HepG2 (cell line): Measurements from ENCODE around the gene LCAT. TPM values are rescaled to one million over a fixed set of nuclear protein-coding genes. Genes with fewer than 3 reads are reported as not detected.

Experiments
- ARNTL ChIP-seq: sonication (generic); formaldehyde crosslinking; IDR thresholded peaks from 2 replicates; pipeline ENCODE4 v1.4.0; 2020; ENCODE audit warnings: mild to moderate bottlenecking, missing genetic modification reagents
- FOXO4 ChIP-seq: sonication (generic); formaldehyde crosslinking; conservative IDR thresholded peaks from 2 replicates; pipeline ENCODE4 v1.8.1; 2023; ENCODE audit warnings: missing genetic modification reagents
- GFI1 ChIP-seq: sonication (generic); formaldehyde crosslinking; IDR thresholded peaks from 2 replicates; pipeline ENCODE4 v1.5.0; 2020; ENCODE audit warnings: missing genetic modification reagents, mild to moderate bottlenecking, borderline replicate concordance
- MBD4 ChIP-seq: IDR thresholded peaks from 2 replicates; pipeline ENCODE4 v1.6.1; 2012; ENCODE audit warnings: low read length, inconsistent platforms, borderline replicate concordance
- MZF1 ChIP-seq: sonication (generic); formaldehyde crosslinking; IDR thresholded peaks from 2 replicates; pipeline ENCODE4 v1.8.1; 2023; ENCODE audit warnings: mild to moderate bottlenecking, missing genetic modification reagents, borderline replicate concordance
- NFE2 ChIP-seq: sonication (generic); formaldehyde crosslinking; IDR thresholded peaks from 2 replicates; pipeline ENCODE4 v1.4.0; 2020; ENCODE audit warnings: missing genetic modification reagents
- NR2F1 ChIP-seq, 2 experiments: fragments of 450-650 bp in 1 of 2; formaldehyde crosslinking in 1 of 2; IDR thresholded peaks; 2 replicates each; pipeline versions ENCODE4 v1.5.0 to v1.6.1; 2016 to 2020; ENCODE audit warnings: mild to moderate bottlenecking in 1 of 2, missing compliant biosample characterization in 1 of 2, missing genetic modification reagents in 1 of 2, moderate library complexity in 1 of 2
- RELA ChIP-seq: sonication (generic); formaldehyde crosslinking; IDR thresholded peaks from 2 replicates; pipeline ENCODE4 v1.4.0; 2020; ENCODE audit warnings: missing genetic modification reagents
- REPIN1 ChIP-seq: sonication (generic); formaldehyde crosslinking; IDR thresholded peaks from 2 replicates; pipeline ENCODE4 v1.8.0; 2022; ENCODE audit warnings: missing genetic modification reagents, low read depth, mild to moderate bottlenecking, borderline replicate concordance
- SMAD9 ChIP-seq: sonication (generic); formaldehyde crosslinking; IDR thresholded peaks from 2 replicates; pipeline ENCODE4 v1.5.1; 2020; ENCODE audit warnings: mild to moderate bottlenecking, missing genetic modification reagents
- ZFP36 ChIP-seq: fragments of 150-350 bp; IDR thresholded peaks from 2 replicates; pipeline ENCODE4 v1.6.1; 2018; ENCODE audit warnings: borderline replicate concordance, low read length, low read depth; ENCODE audit not compliant: partially characterized antibody
- ZNF318 ChIP-seq: sonication (generic); formaldehyde crosslinking; IDR thresholded peaks from 2 replicates; pipeline ENCODE4 v1.4.0; 2020; ENCODE audit warnings: mild to moderate bottlenecking, missing genetic modification reagents
- ZNF788 ChIP-seq: sonication (generic); formaldehyde crosslinking; IDR thresholded peaks from 2 replicates; pipeline ENCODE4 v1.5.0; 2020; ENCODE audit warnings: mild to moderate bottlenecking, missing genetic modification reagents, borderline replicate concordance
- polyA plus RNA-seq, 8 experiments: library from polyadenylated mRNA; depleted of rRNA in 3 of 8; stranded (reverse) in 7 of 8; unstranded in 1 of 8; fragments of >200 nt; fragmentation: Illumina TruSeq in 4 of 8; extraction: Trizol in 4 of 8; gene quantifications; 2 replicates each; pipeline versions ENCODE4 v1.2.1 to v1.2.3, GENCODE V29; 2011 to 2016; ENCODE audit warnings: low read depth in 4 of 8, missing spikeins in 1 of 8, mixed read lengths in 1 of 8; ENCODE audit not compliant: insufficient read depth in 1 of 8
- total RNA-seq, 5 experiments: library from RNA; depleted of rRNA; stranded (reverse); fragments of >200 nt; fragmentation: Illumina TruSeq; extraction: Trizol; gene quantifications; 2 replicates each; pipeline ENCODE4 v1.2.3, GENCODE V29; 2016; ENCODE audit warnings: low read depth in 1 of 5
- TF ChIP-seq, protein P1 (sequence below): sonication (generic); formaldehyde crosslinking; IDR thresholded peaks from 2 replicates; pipeline ENCODE4 v1.5.1; 2020; ENCODE audit warnings: missing genetic modification reagents, mild to moderate bottlenecking, borderline replicate concordance
- TF ChIP-seq, protein P2 (sequence below): sonication (generic); formaldehyde crosslinking; IDR thresholded peaks from 2 replicates; pipeline ENCODE4 v1.4.0; 2020; ENCODE audit warnings: missing genetic modification reagents

LCAT gene
- total and polyA plus RNA-seq, 2 of the 13 experiments (the other 11 are each of a cell fraction or from before 2014, with no cell fraction given), result 36.1 to 38.9 TPM

- TF ChIP-seq SMAD9 (CRISPR knock-in tag), result no peak
- no peak for TF ChIP-seq ZFP36
- no peak for TF ChIP-seq ARNTL (CRISPR knock-in tag)
- TF ChIP-seq ZNF318 (CRISPR knock-in tag), result peak; percentile 54; the same call in 1 of the 2 replicates
- no peak for TF ChIP-seq NR2F1 (CRISPR knock-in tag; IDR thresholded peaks at IDR 0.05)
- TF ChIP-seq ZNF788 (CRISPR knock-in tag), result peak; percentile 51
- peak; percentile 77; the same call in 1 of the 2 replicates for TF ChIP-seq MZF1 (CRISPR knock-in tag)
- TF ChIP-seq, protein P1, sequence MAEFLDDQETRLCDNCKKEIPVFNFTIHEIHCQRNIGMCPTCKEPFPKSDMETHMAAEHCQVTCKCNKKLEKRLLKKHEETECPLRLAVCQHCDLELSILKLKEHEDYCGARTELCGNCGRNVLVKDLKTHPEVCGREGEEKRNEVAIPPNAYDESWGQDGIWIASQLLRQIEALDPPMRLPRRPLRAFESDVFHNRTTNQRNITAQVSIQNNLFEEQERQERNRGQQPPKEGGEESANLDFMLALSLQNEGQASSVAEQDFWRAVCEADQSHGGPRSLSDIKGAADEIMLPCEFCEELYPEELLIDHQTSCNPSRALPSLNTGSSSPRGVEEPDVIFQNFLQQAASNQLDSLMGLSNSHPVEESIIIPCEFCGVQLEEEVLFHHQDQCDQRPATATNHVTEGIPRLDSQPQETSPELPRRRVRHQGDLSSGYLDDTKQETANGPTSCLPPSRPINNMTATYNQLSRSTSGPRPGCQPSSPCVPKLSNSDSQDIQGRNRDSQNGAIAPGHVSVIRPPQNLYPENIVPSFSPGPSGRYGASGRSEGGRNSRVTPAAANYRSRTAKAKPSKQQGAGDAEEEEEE, result no peak
- no peak; the same call in 1 of the 2 replicates for TF ChIP-seq GFI1 (CRISPR knock-in tag)
- TF ChIP-seq, protein P2, sequence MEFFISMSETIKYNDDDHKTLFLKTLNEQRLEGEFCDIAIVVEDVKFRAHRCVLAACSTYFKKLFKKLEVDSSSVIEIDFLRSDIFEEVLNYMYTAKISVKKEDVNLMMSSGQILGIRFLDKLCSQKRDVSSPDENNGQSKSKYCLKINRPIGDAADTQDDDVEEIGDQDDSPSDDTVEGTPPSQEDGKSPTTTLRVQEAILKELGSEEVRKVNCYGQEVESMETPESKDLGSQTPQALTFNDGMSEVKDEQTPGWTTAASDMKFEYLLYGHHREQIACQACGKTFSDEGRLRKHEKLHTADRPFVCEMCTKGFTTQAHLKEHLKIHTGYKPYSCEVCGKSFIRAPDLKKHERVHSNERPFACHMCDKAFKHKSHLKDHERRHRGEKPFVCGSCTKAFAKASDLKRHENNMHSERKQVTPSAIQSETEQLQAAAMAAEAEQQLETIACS, result no peak
- 0 out of 2 replicates have a peak, but pooled peaks have one; percentile 85 for TF ChIP-seq FOXO4
- no peak for TF ChIP-seq REPIN1
- no peak for TF ChIP-seq MBD4
- no peak for TF ChIP-seq RELA (CRISPR knock-in tag)
- TF ChIP-seq NFE2, result no peak
Observed at GRCh38 chr16:67892899-67893742, 50.8 kb downstream of the LCAT start, which contains the start of gene PSKH1 (continued).
